Transverse colon (tissue), 4 donors: ENCODE measurements around the gene PTGER3.

ENCODE experiments used
- EP300 ChIP-seq: sonication (generic); formaldehyde crosslinking; IDR thresholded peaks from one replicate; pipeline ENCODE4 v1.6.1; 2017; ENCODE audit warnings: antibody characterized with exemption, low read depth
- POLR2A ChIP-seq: fragments of 450-650 bp; IDR thresholded peaks from one replicate; pipeline ENCODE4 v1.6.1; 2016; ENCODE audit warnings: antibody characterized with exemption, mild to moderate bottlenecking, moderate library complexity
- POLR2AphosphoS5 ChIP-seq, 3 donors: sonication (generic); formaldehyde crosslinking; IDR thresholded peaks; one replicate each; pipeline ENCODE4 v1.6.1; 2016; ENCODE audit warnings: antibody characterized with exemption in 3 of 3
- TF ChIP-seq, protein P1 (sequence below), 5 experiments: fragments of 200-600 bp in 3 of 5; fragments of 450-650 bp in 2 of 5; sonication (generic) in 3 of 5; IDR thresholded peaks; 1 replicate in 2 of 5; 2 replicates in 3 of 5; pipeline ENCODE4 v1.5.1; 2016 to 2017; ENCODE audit warnings: antibody characterized with exemption in 5 of 5, inconsistent platforms in 3 of 5, mild to moderate bottlenecking in 2 of 5, moderate library complexity in 1 of 5

GRCh38 chr1:71081697-71082080, 34.1 kb upstream of the PTGER3 start:
- TF ChIP-seq, protein P1, sequence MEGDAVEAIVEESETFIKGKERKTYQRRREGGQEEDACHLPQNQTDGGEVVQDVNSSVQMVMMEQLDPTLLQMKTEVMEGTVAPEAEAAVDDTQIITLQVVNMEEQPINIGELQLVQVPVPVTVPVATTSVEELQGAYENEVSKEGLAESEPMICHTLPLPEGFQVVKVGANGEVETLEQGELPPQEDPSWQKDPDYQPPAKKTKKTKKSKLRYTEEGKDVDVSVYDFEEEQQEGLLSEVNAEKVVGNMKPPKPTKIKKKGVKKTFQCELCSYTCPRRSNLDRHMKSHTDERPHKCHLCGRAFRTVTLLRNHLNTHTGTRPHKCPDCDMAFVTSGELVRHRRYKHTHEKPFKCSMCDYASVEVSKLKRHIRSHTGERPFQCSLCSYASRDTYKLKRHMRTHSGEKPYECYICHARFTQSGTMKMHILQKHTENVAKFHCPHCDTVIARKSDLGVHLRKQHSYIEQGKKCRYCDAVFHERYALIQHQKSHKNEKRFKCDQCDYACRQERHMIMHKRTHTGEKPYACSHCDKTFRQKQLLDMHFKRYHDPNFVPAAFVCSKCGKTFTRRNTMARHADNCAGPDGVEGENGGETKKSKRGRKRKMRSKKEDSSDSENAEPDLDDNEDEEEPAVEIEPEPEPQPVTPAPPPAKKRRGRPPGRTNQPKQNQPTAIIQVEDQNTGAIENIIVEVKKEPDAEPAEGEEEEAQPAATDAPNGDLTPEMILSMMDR (IDR thresholded peaks at IDR 0.05): no peak
- TF ChIP-seq POLR2A (no peak), POLR2AphosphoS5 (IDR thresholded peaks at IDR 0.05) (no peak), EP300 (no peak)
